Vein endothelial cell (primary cell): ENCODE data around the gene TNFRSF18. TPM values are rescaled to one million over a fixed set of nuclear protein-coding genes. Genes with fewer than 3 reads are reported as not detected.

Source experiments
- small RNA-seq: library from RNA; depleted of rRNA; stranded (forward); fragments of <200 nt; gene quantifications from one replicate; pipeline ENCODE3, GENCODE V24; 2012
- total RNA-seq: library from RNA; depleted of rRNA; stranded (reverse); fragments of >200 nt; gene quantifications from 2 replicates; pipeline ENCODE4 v1.2.3, GENCODE V29; 2012

Gene TNFRSF18, protein sequence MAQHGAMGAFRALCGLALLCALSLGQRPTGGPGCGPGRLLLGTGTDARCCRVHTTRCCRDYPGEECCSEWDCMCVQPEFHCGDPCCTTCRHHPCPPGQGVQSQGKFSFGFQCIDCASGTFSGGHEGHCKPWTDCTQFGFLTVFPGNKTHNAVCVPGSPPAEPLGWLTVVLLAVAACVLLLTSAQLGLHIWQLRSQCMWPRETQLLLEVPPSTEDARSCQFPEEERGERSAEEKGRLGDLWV
- not detected in 2 replicates for total RNA-seq

DNA sequence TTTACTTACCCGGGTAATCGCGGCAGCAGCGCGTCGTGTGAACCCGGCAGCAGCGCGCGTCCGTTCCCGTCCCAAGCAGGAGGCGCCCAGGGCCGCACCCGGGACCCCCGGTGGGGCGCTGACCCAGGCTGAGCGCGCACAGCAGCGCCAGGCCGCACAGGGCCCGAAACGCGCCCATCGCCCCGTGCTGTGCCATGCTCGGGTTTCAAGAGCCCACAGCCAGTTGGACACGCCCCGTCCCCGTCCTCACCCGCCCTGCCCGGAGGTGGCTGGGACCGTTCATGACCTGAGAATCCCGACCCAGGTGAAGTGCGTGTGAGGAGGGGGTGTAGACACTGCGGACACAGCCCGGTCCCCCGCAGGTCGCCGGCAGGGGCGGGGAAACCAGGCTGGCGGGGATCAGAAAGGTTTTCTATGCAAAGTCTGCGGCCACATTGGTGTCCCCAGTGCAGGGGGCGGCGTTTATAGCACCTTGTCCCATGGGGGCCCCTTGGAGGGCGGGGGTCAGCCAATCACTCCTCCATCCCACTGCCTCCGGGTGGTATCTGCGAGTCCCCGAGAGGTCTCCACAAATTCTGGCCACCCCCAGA, at the start of gene TNFRSF18:
TSS of gene TNFRSF18 (minus strand) at position 217 of the 590 bp plus-strand sequence. CDS start at position 196, 21 bp downstream.

GRCh38 chr1:1246577-1247340, 40.4 kb upstream of the TNFRSF18 start, which contains the start of gene C1QTNF12:
TSS of gene C1QTNF12 (minus strand) at chr1:1246722. CDS start at chr1:1246690, 32 bp downstream.

GRCh38 chr1:1232208-1232795, 25.9 kb upstream of the TNFRSF18 start, which contains the start of gene B3GALT6:
TSS of gene B3GALT6 (plus strand) at chr1:1232237. CDS start at chr1:1232279, 42 bp downstream.

GRCh38 chr1:1231400-1232207, 25.2 kb upstream of the TNFRSF18 start, which contains the start of gene SDF4:
TSS of gene SDF4 (minus strand) at chr1:1232001. CDS start at chr1:1228772, 3,229 bp downstream.

DNA sequence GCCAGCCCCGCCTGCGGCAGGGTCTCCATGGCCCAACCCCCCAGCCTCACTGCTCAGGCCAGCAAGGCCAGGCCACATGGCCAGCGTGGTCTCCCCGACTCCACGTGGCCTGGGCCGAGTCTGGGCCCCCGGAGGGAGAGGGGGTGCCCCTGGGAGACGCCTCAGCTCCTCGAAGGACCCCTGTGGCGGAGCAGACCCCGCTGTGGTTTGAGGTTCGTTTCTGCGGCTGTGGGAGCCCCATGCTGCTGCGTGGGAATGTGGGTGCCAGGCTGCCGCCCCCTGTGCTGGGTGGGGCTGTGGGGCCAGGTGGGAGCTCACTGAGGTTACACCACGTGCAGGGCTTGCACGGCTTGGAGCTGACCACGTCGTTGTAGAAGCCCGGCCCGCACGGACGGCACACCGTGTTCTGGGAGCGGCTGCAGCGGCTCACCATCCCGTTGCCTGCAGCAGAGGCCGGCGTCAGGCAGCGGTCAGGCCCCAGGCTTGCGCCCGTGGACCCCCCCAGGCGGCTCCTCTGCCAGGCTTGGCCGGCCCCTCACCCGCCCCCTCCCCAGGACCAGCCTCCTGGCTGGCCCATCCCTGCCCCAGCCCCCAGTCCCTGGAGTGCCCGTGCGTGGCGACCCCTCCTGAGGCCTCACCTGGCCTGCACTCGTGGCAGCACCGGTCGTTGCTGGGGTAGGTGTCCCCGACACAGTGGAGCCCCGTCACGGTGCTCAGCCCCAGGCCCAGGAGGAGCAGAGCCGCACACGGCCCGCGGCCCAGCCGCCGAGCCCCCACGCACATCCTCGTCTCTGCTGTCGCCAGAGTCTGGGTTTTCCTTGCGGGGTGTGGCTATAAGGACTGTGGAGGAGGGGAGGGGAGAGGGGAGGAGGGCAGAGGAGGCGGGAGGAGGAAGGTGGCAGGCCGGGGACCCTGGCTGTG, 7.2 kb upstream of the TNFRSF18 start, which contains the start of gene TNFRSF4:
TSS of gene TNFRSF4 (minus strand) at position 809 of the 921 bp plus-strand sequence. CDS start at position 783, 26 bp downstream.

DNA sequence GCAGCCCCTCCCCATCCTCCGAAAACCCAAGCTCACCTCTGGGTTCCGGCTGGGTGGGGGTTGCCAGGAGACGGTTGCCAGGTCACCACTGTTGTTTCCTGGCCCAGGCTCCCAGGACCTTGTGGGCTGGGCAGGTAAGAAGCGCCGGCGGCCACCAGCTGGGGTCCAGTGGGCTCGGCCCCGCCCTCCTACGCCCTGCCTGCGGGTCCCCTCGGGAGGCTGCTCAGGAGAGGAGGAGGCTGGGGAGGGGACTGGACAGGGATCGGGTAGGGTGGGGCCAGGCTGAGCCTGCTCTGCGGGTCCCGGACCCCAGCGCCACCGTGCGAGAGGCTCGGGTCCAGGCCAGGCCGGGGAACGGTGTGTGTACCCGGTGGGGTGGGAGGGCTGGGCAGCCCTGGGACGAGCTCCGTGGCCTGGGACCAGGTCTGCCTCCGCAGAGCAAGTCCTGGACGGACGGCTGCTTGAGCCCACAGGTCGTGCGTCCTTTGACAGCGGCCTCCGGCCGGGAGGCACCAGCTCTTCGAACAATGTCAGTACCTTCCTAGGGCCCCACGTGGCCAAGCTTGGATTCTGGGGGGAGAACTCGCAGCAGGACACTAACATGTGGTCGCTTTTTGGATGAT, 32.5 kb downstream of the TNFRSF18 start, which contains the start of gene TTLL10:
TSS of gene TTLL10 (plus strand) at position 88 of the 623 bp plus-strand sequence. CDS start 5,336 bp downstream, outside the sequence.

Small RNA genes within 50 kb of the gene (small RNA-seq; reads per million reads assigned to genes)
- 4.5 reads per million, percentile 92 among the genes with 10 or more reads in this experiment for gene MIR200A
- gene MIR200B = 1.5 reads per million, percentile 71 among the genes with 10 or more reads in this experiment
- 0.40 reads per million, percentile 21 among the genes with 10 or more reads in this experiment for gene MIR429

Other genes with a start within 250 kb of the TNFRSF18 start
- 93.7 and 97.8 TPM in 2 replicates for gene NOC2L, start 247.3 kb downstream of the TNFRSF18 start, total RNA-seq
- 6.2 and 6.5 TPM in 2 replicates for gene KLHL17, start 246.0 kb downstream of the TNFRSF18 start, total RNA-seq
- gene PLEKHN1, start 240.1 kb downstream of the TNFRSF18 start, total RNA-seq = 0.65 and 1.1 TPM in 2 replicates
- gene PERM1, start 224.5 kb downstream of the TNFRSF18 start, total RNA-seq = 0.33 TPM in 1 of 2 replicates, not detected in the other
- 20.6 and 41.2 TPM in 2 replicates for gene HES4, start 206.5 kb downstream of the TNFRSF18 start, total RNA-seq
- gene ISG15, start 193.1 kb downstream of the TNFRSF18 start, total RNA-seq = 64.7 and 72.8 TPM in 2 replicates
- 117 and 208 TPM in 2 replicates for gene AGRN, start 186.5 kb downstream of the TNFRSF18 start, total RNA-seq
- gene RNF223, start 132.3 kb downstream of the TNFRSF18 start, total RNA-seq = not detected in 2 replicates
- gene C1orf159, start 90.5 kb downstream of the TNFRSF18 start, total RNA-seq = 12.1 and 12.4 TPM in 2 replicates
- gene TTLL10, start 32.7 kb downstream of the TNFRSF18 start, total RNA-seq = not detected in 2 replicates
- 2.0 and 3.6 TPM in 2 replicates for gene TNFRSF4, start 7.6 kb upstream of the TNFRSF18 start, total RNA-seq
- gene SDF4, start 25.4 kb upstream of the TNFRSF18 start, total RNA-seq = 115 and 138 TPM in 2 replicates
- gene B3GALT6, start 25.6 kb upstream of the TNFRSF18 start, total RNA-seq = 27.9 and 34.9 TPM in 2 replicates
- 0.33 and 0.76 TPM in 2 replicates for gene C1QTNF12, start 40.1 kb upstream of the TNFRSF18 start, total RNA-seq
- gene UBE2J2, start 67.3 kb upstream of the TNFRSF18 start, total RNA-seq = 48.2 and 53.6 TPM in 2 replicates
- gene SCNN1D, start 73.8 kb upstream of the TNFRSF18 start, total RNA-seq = 0.33 and 0.67 TPM in 2 replicates
- 22.4 and 29.7 TPM in 2 replicates for gene ACAP3, start 101.3 kb upstream of the TNFRSF18 start, total RNA-seq
- 26.6 and 32.3 TPM in 2 replicates for gene PUSL1, start 102.0 kb upstream of the TNFRSF18 start, total RNA-seq
- 79.4 and 105 TPM in 2 replicates for gene INTS11, start 118.1 kb upstream of the TNFRSF18 start, total RNA-seq
- gene CPTP, start 118.2 kb upstream of the TNFRSF18 start, total RNA-seq = 30.7 and 31.7 TPM in 2 replicates
- gene TAS1R3, start 124.7 kb upstream of the TNFRSF18 start, total RNA-seq = 0.38 and 0.65 TPM in 2 replicates
- 40.6 and 55.2 TPM in 2 replicates for gene DVL1, start 142.8 kb upstream of the TNFRSF18 start, total RNA-seq
- 1.6 TPM in 2 replicates for gene MXRA8, start 152.0 kb upstream of the TNFRSF18 start, total RNA-seq
- 104 and 123 TPM in 2 replicates for gene AURKAIP1, start 168.6 kb upstream of the TNFRSF18 start, total RNA-seq
- gene CCNL2, start 192.7 kb upstream of the TNFRSF18 start, total RNA-seq = 135 and 138 TPM in 2 replicates
- gene MRPL20, start 200.7 kb upstream of the TNFRSF18 start, total RNA-seq = 88.0 and 89.5 TPM in 2 replicates
- gene ANKRD65, start 214.7 kb upstream of the TNFRSF18 start, total RNA-seq = under 0.01 TPM in 1 of 2 replicates, not detected in the other
- 5.0 and 5.2 TPM in 2 replicates for gene VWA1, start 229.1 kb upstream of the TNFRSF18 start, total RNA-seq
- gene ATAD3C, start 243.1 kb upstream of the TNFRSF18 start, total RNA-seq = not detected in 2 replicates